ENCODE data around the gene DTX4.

The DTX4 gene

GRCh38 chr11:59218319-59218718 lies 46.4 kb downstream of the DTX4 start:
- no peak overlapping the region for H3K9ac ChIP-seq (ENCODE audit: low read length)
- H3K9me2 ChIP-seq (ENCODE audit: low read depth, low read length), result no peaks in the 10 kb centered on the region
- H3K4me3 ChIP-seq (ENCODE audit: low read depth, low read length, poor library complexity, severe bottlenecking), result no peak overlapping the region
- no peak overlapping the region for H2AFZ ChIP-seq (ENCODE audit: low read length)
- no peak overlapping the region for H3K27ac ChIP-seq (ENCODE audit: low read depth, low read length, poor library complexity, severe bottlenecking)
- H3K27me3 ChIP-seq (ENCODE audit: insufficient read depth, low read length), result no peaks in the 10 kb centered on the region
- peaks cover 41% of the 10 kb centered on the region for H3K4me1 ChIP-seq (ENCODE audit: insufficient read depth, low read length, severe bottlenecking)
- TF ChIP-seq CTCF (IDR thresholded peaks at IDR 0.05; ENCODE audit: low read length), result no peak
- TF ChIP-seq EZH2 (IDR thresholded peaks at IDR 0.05; ENCODE audit: borderline replicate concordance, low read length), result no peak
- H3K79me2 ChIP-seq (ENCODE audit: insufficient read depth, low read length), result no peaks in the 10 kb centered on the region
- no peaks in the 10 kb centered on the region for H3K9me3 ChIP-seq (ENCODE audit: low read length)
- no peak overlapping the region for H3K4me2 ChIP-seq (ENCODE audit: low read length)
- no peaks in the 10 kb centered on the region for H4K20me1 ChIP-seq (ENCODE audit: insufficient read depth, low read length)
- H3F3A ChIP-seq (ENCODE audit: insufficient read depth, low read length), result no peaks in the 10 kb centered on the region
- H3K36me3 ChIP-seq (ENCODE audit: insufficient read depth, low read length), result no peaks in the 10 kb centered on the region

GRCh38 chr11:59218893-59219292 lies 47.0 kb downstream of the DTX4 start:
- Histone ChIP-seq H3K4me1 (ENCODE audit: insufficient read depth, low read length, severe bottlenecking) (peaks cover 44% of the 10 kb centered on the region), H3K9me2 (ENCODE audit: low read depth, low read length) (no peaks in the 10 kb centered on the region), H3K27me3 (ENCODE audit: insufficient read depth, low read length) (no peaks in the 10 kb centered on the region), H3K4me3 (ENCODE audit: low read depth, low read length, poor library complexity, severe bottlenecking) (no peak overlapping the region), H3K4me2 (ENCODE audit: low read length) (no peak overlapping the region), H3K79me2 (ENCODE audit: insufficient read depth, low read length) (no peaks in the 10 kb centered on the region), H3K27ac (ENCODE audit: low read depth, low read length, poor library complexity, severe bottlenecking) (no peak overlapping the region), H4K20me1 (ENCODE audit: insufficient read depth, low read length) (no peaks in the 10 kb centered on the region), H3K36me3 (ENCODE audit: insufficient read depth, low read length) (no peaks in the 10 kb centered on the region), H2AFZ (ENCODE audit: low read length) (no peak overlapping the region), H3K9me3 (ENCODE audit: low read length) (no peaks in the 10 kb centered on the region), H3K9ac (ENCODE audit: low read length) (no peak overlapping the region), H3F3A (ENCODE audit: insufficient read depth, low read length) (no peaks in the 10 kb centered on the region)
- TF ChIP-seq EZH2 (IDR thresholded peaks at IDR 0.05; ENCODE audit: borderline replicate concordance, low read length), result no peak
- TF ChIP-seq CTCF (IDR thresholded peaks at IDR 0.05; ENCODE audit: low read length), result no peak

GRCh38 chr11:59219836-59220235 lies 47.9 kb downstream of the DTX4 start:
- no peaks in the 10 kb centered on the region for H3K36me3 ChIP-seq (ENCODE audit: insufficient read depth, low read length)
- no peaks in the 10 kb centered on the region for H4K20me1 ChIP-seq (ENCODE audit: insufficient read depth, low read length)
- no peaks in the 10 kb centered on the region for H3F3A ChIP-seq (ENCODE audit: insufficient read depth, low read length)
- no peaks in the 10 kb centered on the region for H3K9me2 ChIP-seq (ENCODE audit: low read depth, low read length)
- no peaks in the 10 kb centered on the region for H3K9me3 ChIP-seq (ENCODE audit: low read length)
- H3K27me3 ChIP-seq (ENCODE audit: insufficient read depth, low read length), result no peaks in the 10 kb centered on the region
- H3K4me1 ChIP-seq (ENCODE audit: insufficient read depth, low read length, severe bottlenecking), result peaks cover 53% of the 10 kb centered on the region
- H3K4me2 ChIP-seq (ENCODE audit: low read length), result no peak overlapping the region
- H3K4me3 ChIP-seq (ENCODE audit: low read depth, low read length, poor library complexity, severe bottlenecking), result no peak overlapping the region
- no peak for TF ChIP-seq EZH2 (IDR thresholded peaks at IDR 0.05; ENCODE audit: borderline replicate concordance, low read length)
- TF ChIP-seq CTCF (IDR thresholded peaks at IDR 0.05; ENCODE audit: low read length), result no peak
- no peak overlapping the region for H3K9ac ChIP-seq (ENCODE audit: low read length)
- H3K27ac ChIP-seq (ENCODE audit: low read depth, low read length, poor library complexity, severe bottlenecking), result no peak overlapping the region
- no peak overlapping the region for H2AFZ ChIP-seq (ENCODE audit: low read length)
- no peaks in the 10 kb centered on the region for H3K79me2 ChIP-seq (ENCODE audit: insufficient read depth, low read length)
